Keratinocyte (primary cell): Measurements from ENCODE around the gene ENOSF1. TPM values are rescaled to one million over a fixed set of nuclear protein-coding genes. Genes with fewer than 3 reads are reported as not detected.

Experiments used
- DNase-seq: peaks from one replicate; pipeline ENCODE4 v3.0.0-alpha.2; 2011; ENCODE audit warnings: low read depth, missing footprints, low spot score
- FAIRE-seq: peaks from 2 replicates; lab custom pipeline; 2011; peaks lifted over from hg19 to GRCh38; lab: Jason Lieb, UNC
- H2AFZ ChIP-seq: 2 replicates; pipeline ENCODE4 v1.6.0; 2012; ENCODE audit warnings: low read length, control low read depth, inconsistent platforms; ENCODE audit not compliant: control insufficient read depth
- H3K27ac ChIP-seq: 2 replicates; pipeline ENCODE4 v1.5.1; 2011; ENCODE audit warnings: low read length; ENCODE audit not compliant: control insufficient read depth, insufficient read depth
- H3K27me3 ChIP-seq: 3 replicates; pipeline ENCODE4 v1.6.0; 2011; ENCODE audit warnings: low read length; ENCODE audit not compliant: control insufficient read depth, insufficient read depth; ENCODE audit errors: extremely low read depth
- H3K36me3 ChIP-seq, 2 experiments: 2 replicates in 1 of 2; 3 replicates in 1 of 2; pipeline ENCODE4 v1.5.1; 2011; ENCODE audit warnings: low read length in 2 of 2, mild to moderate bottlenecking in 1 of 2; ENCODE audit not compliant: control insufficient read depth in 2 of 2, insufficient read depth in 2 of 2; ENCODE audit errors: extremely low read depth in 1 of 2
- H3K4me1 ChIP-seq: 3 replicates; pipeline ENCODE4 v1.5.1; 2011; ENCODE audit warnings: low read length; ENCODE audit not compliant: control insufficient read depth, insufficient read depth; ENCODE audit errors: extremely low read depth
- H3K4me2 ChIP-seq: 3 replicates; pipeline ENCODE4 v1.6.0; 2011; ENCODE audit warnings: low read depth, low read length; ENCODE audit not compliant: control insufficient read depth, insufficient read depth; ENCODE audit errors: extremely low read depth
- H3K4me3 ChIP-seq, 3 experiments: fragments of 200-600 bp in 1 of 3; sonication (generic) in 1 of 3; 2 replicates in 2 of 3; 3 replicates in 1 of 3; pipeline ENCODE4 v1.5.1; 2011 to 2016; ENCODE audit warnings: low read length in 3 of 3, mild to moderate bottlenecking in 3 of 3, control low read depth in 2 of 3, inconsistent platforms in 1 of 3, low read depth in 1 of 3, mixed read lengths in 1 of 3, mixed run types in 1 of 3, moderate library complexity in 1 of 3; ENCODE audit not compliant: control insufficient read depth in 2 of 3, insufficient read depth in 2 of 3; ENCODE audit errors: extremely low read depth in 1 of 3
- H3K79me2 ChIP-seq: 2 replicates; pipeline ENCODE4 v1.6.0; 2012; ENCODE audit warnings: low read length; ENCODE audit not compliant: control insufficient read depth, insufficient read depth
- H3K9ac ChIP-seq: 3 replicates; pipeline ENCODE4 v1.6.0; 2011; ENCODE audit warnings: low read length; ENCODE audit not compliant: control insufficient read depth, insufficient read depth; ENCODE audit errors: extremely low read depth
- H3K9me1 ChIP-seq: 3 replicates; pipeline ENCODE4 v1.6.0; 2011; ENCODE audit warnings: low read length; ENCODE audit not compliant: control insufficient read depth, insufficient read depth; ENCODE audit errors: extremely low read depth
- H3K9me3 ChIP-seq: 2 replicates; pipeline ENCODE4 v1.5.1; 2012; ENCODE audit warnings: low read depth, low read length; ENCODE audit not compliant: control insufficient read depth
- H4K20me1 ChIP-seq: 3 replicates; pipeline ENCODE4 v1.6.0; 2011; ENCODE audit warnings: low read length; ENCODE audit not compliant: control insufficient read depth, insufficient read depth; ENCODE audit errors: extremely low read depth
- CTCF ChIP-seq, 3 experiments: IDR thresholded peaks in 1 of 3; conservative IDR thresholded peaks in 1 of 3; optimal IDR thresholded peaks in 1 of 3; 2 replicates in 2 of 3; 3 replicates in 1 of 3; pipeline versions ENCODE3 to v1.5.1; 2011; ENCODE audit warnings: low read length in 3 of 3, mild to moderate bottlenecking in 3 of 3, moderate library complexity in 2 of 3, control low read depth in 1 of 3, inconsistent platforms in 1 of 3; ENCODE audit not compliant: insufficient read depth in 2 of 3; ENCODE audit errors: extremely low read depth in 1 of 3
- EZH2 ChIP-seq: IDR thresholded peaks from one replicate; pipeline ENCODE4 v1.6.1; 2012; ENCODE audit warnings: inconsistent platforms, mild to moderate bottlenecking, low read length, moderate library complexity
- dilution Hi-C: fragments of 300-500 bp; cut with MboI; formaldehyde crosslinking; loops from one replicate; pipeline ENCODE4 v1.7.0; 2020; ENCODE audit warnings: low sequenced_read_pairs; ENCODE audit not compliant: extremely low pct_ligation_motif_present
- polyA plus RNA-seq, 5 experiments: library from polyadenylated mRNA; depleted of rRNA in 3 of 5; stranded (reverse) in 3 of 5; stranded (forward) in 1 of 5; unstranded in 1 of 5; fragments of >200 nt; gene quantifications; 1 replicate in 1 of 5; 2 replicates in 3 of 5; 3 replicates in 1 of 5; pipeline versions ENCODE4 v1.2.1 to v1.2.3, GENCODE V29; 2011 to 2012; ENCODE audit warnings: missing spikeins in 2 of 5, low read depth in 1 of 5, low replicate concordance in 1 of 5

ENOSF1 gene
- polyA plus RNA-seq, 1 donor (not counting 4 experiments of a cell fraction or from before 2014, with no cell fraction given): 27.6 TPM

- Histone ChIP-seq H4K20me1 (no peaks in the 10 kb centered on the region), H3K27me3 (no peaks in the 10 kb centered on the region), H3K27ac (no peak overlapping the region), H3K9me1 (no peaks in the 10 kb centered on the region), H3K4me2 (no peak overlapping the region), H3K4me1 (no peaks in the 10 kb centered on the region), H2AFZ (no peak overlapping the region), H3K79me2 (peaks cover 21% of the 10 kb centered on the region), H3K4me3 (no peak overlapping the region), H3K9ac (no peak overlapping the region), H3K36me3 (peaks cover 0 to 3% of the 10 kb centered on the region in 2 experiments), H3K9me3 (no peaks in the 10 kb centered on the region)
- DNase-seq (no peak), FAIRE-seq (no peak)
- no peak for TF ChIP-seq CTCF (optimal IDR thresholded peaks at IDR 0.05 in 1 of 3, IDR thresholded peaks at IDR 0.05 in 1 of 3, conservative IDR thresholded peaks at IDR 0.05 in 1 of 3; ENCODE audit: extremely low read depth in 1 of 3, insufficient read depth in 2 of 3, low read length in 3 of 3)
- TF ChIP-seq EZH2: no peak
- dilution Hi-C loops: no loop called here
Observed at GRCh38 chr18:755506-755905, 43.1 kb upstream of the ENOSF1 start.

- H2AFZ ChIP-seq: no peak overlapping the region
- no peaks in the 10 kb centered on the region for H3K27me3 ChIP-seq
- no peak overlapping the region for H3K9ac ChIP-seq
- no peak for TF ChIP-seq CTCF (optimal IDR thresholded peaks at IDR 0.05 in 1 of 3, IDR thresholded peaks at IDR 0.05 in 1 of 3, conservative IDR thresholded peaks at IDR 0.05 in 1 of 3; ENCODE audit: extremely low read depth in 1 of 3, insufficient read depth in 2 of 3, low read length in 3 of 3)
- TF ChIP-seq EZH2: no peak
- DNase-seq (no peak), FAIRE-seq (no peak)
- dilution Hi-C loops: no loop called here
- H3K9me1 ChIP-seq: no peaks in the 10 kb centered on the region
- no peak overlapping the region for H3K4me3 ChIP-seq
- H3K9me3 ChIP-seq: no peaks in the 10 kb centered on the region
- peaks cover 13% of the 10 kb centered on the region for H3K79me2 ChIP-seq
- no peak overlapping the region for H3K27ac ChIP-seq
- H3K4me1 ChIP-seq: no peaks in the 10 kb centered on the region
- H4K20me1 ChIP-seq: no peaks in the 10 kb centered on the region
- no peak overlapping the region for H3K4me2 ChIP-seq
- H3K36me3 ChIP-seq: peaks cover 0 to 3% of the 10 kb centered on the region in 2 experiments
Observed at GRCh38 chr18:754656-755055, 42.2 kb upstream of the ENOSF1 start.
